Natural killer cell (primary cell): Measurements from ENCODE around the gene TEKT5. TPM values are rescaled to one million over a fixed set of nuclear protein-coding genes. Genes with fewer than 3 reads are reported as not detected.

Experiments
- ATAC-seq, 3 donors: fragments of 150-1000 bp in 2 of 3; fragments of 200-7000 bp in 1 of 3; cut with Tn5 transposase; 1 replicate in 1 of 3; 2 replicates in 2 of 3; pipeline ENCODE4 v1.10.0; 2021; ENCODE audit warnings: mild to moderate bottlenecking in 2 of 3, moderate library complexity in 2 of 3
- DNase-seq, 2 donors: peaks; one replicate each; pipeline versions ENCODE4 v3.0.0 to v3.0.0-alpha.2; 2013 to 2021; ENCODE audit warnings: mixed read lengths in 1 of 2
- H3K27ac ChIP-seq: one replicate; pipeline ENCODE4 v1.5.1; 2013; ENCODE audit warnings: mild to moderate bottlenecking, low read length
- H3K27me3 ChIP-seq: one replicate; pipeline ENCODE4 v1.6.1; 2013; ENCODE audit warnings: low read length; ENCODE audit not compliant: control insufficient read depth, insufficient read depth
- H3K36me3 ChIP-seq: one replicate; pipeline ENCODE4 v1.6.1; 2013; ENCODE audit warnings: low read length; ENCODE audit not compliant: control insufficient read depth, insufficient read depth
- H3K4me1 ChIP-seq: one replicate; pipeline ENCODE4 v1.6.1; 2013; ENCODE audit warnings: low read length; ENCODE audit not compliant: control insufficient read depth, insufficient read depth
- H3K4me3 ChIP-seq: one replicate; pipeline ENCODE4 v1.5.1; 2013; ENCODE audit warnings: low read length
- H3K9me3 ChIP-seq: one replicate; pipeline ENCODE4 v1.6.1; 2013; ENCODE audit warnings: low read length; ENCODE audit not compliant: control insufficient read depth, insufficient read depth
- H3K27ac Mint-ChIP-seq, 2 donors: one replicate each; pipeline ENCODE4 v1.8.0; 2022; ENCODE audit warnings: mild to moderate bottlenecking in 2 of 2, mixed read lengths in 2 of 2, moderate library complexity in 1 of 2
- H3K27me3 Mint-ChIP-seq, 2 donors: one replicate each; pipeline ENCODE4 v1.8.0; 2022; ENCODE audit warnings: low read depth in 2 of 2, mixed read lengths in 2 of 2
- H3K36me3 Mint-ChIP-seq: one replicate; pipeline ENCODE4 v1.8.0; 2022; ENCODE audit warnings: mixed read lengths
- H3K4me1 Mint-ChIP-seq, 2 donors: one replicate each; pipeline ENCODE4 v1.8.0; 2022; ENCODE audit warnings: mixed read lengths in 2 of 2
- H3K4me3 Mint-ChIP-seq: one replicate; pipeline ENCODE4 v1.8.0; 2022; ENCODE audit warnings: mild to moderate bottlenecking, moderate library complexity, mixed read lengths
- H3K9me3 Mint-ChIP-seq, 2 donors: one replicate each; pipeline ENCODE4 v1.8.0; 2022; ENCODE audit warnings: mixed read lengths in 2 of 2
- WGBS: methylation state at CpG from one replicate; pipeline ENCODE4 v1.1.7; 2013; ENCODE audit warnings: missing lambda C conversion rate; ENCODE audit not compliant: insufficient coverage; 5-methylcytosine and 5-hydroxymethylcytosine counted together
- intact Hi-C: fragments of 100-400 bp; cut with micrococcal nuclease; formaldehyde crosslinking; loops from one replicate; pipeline ENCODE4 v1.14.2; 2022
- total RNA-seq, 4 donors: library from RNA; stranded (reverse); fragments of 120-200 nt in 1 of 4; gene quantifications; one replicate each; pipeline versions ENCODE4 v1.2.3 to v1.2.4, GENCODE V29; 2013 to 2022
- TF ChIP-seq, protein P1 (sequence below): fragments of 200-600 bp; IDR thresholded peaks from one replicate; pipeline ENCODE4 v1.8.0; 2022; ENCODE audit warnings: antibody characterized with exemption

TEKT5 gene
- total RNA-seq, 3 donors from 2014 or later (not counting 1 experiment from before 2014, with no cell fraction given): 1.1 TPM; not detected in 2

DNA sequence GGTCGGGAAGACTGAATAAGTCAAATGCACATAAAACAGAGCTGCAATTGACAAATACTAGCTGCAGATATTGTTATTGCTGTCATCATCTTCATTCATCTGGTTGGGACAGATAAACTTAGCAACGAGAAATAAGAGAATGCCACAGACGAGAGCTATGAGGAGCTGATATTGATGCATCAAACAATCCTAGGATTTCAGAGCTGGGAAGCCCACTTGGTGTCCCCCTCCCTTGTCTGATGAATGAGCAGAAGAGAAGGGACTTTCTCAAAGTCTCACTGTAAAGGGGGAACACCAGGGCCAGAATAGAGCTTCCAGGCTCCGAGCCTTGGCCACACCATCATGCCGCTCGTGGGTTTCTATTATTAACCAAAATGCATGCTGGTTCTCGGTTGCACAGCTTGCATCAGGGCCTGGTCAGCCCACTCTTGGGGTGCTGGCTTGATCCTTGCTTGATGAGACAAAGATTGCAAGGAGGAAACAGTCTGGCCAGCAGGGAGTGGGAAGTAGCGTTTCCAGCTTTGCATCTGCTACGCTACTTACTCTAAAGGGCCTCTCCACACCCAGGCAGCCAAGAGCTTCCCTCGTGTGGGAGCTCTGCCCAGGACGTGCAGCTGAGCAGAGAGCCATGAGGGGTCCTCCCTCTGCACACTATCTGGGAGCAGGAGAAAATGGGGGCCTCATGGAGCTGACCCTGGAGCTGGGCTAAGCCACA, 85.9 kb downstream of the TEKT5 start:
- Mint-ChIP-seq H3K4me3 (no peak overlapping the region), H3K4me1 (no peaks in the 10 kb centered on the region), H3K36me3 (no peaks in the 10 kb centered on the region), H3K9me3 (no peaks in the 10 kb centered on the region), H3K27ac (no peak overlapping the region), H3K27me3 (peaks cover 14 to 15% of the 10 kb centered on the region in 2 donors)
- Histone ChIP-seq H3K4me1 (no peaks in the 10 kb centered on the region), H3K27ac (no peak overlapping the region), H3K9me3 (no peaks in the 10 kb centered on the region), H3K36me3 (no peaks in the 10 kb centered on the region), H3K4me3 (no peak overlapping the region), H3K27me3 (no peaks in the 10 kb centered on the region)
- WGBS: 75% methylated on average over 11 of the region's 11 CpGs
- no peak for DNase-seq
- TF ChIP-seq, protein P1, sequence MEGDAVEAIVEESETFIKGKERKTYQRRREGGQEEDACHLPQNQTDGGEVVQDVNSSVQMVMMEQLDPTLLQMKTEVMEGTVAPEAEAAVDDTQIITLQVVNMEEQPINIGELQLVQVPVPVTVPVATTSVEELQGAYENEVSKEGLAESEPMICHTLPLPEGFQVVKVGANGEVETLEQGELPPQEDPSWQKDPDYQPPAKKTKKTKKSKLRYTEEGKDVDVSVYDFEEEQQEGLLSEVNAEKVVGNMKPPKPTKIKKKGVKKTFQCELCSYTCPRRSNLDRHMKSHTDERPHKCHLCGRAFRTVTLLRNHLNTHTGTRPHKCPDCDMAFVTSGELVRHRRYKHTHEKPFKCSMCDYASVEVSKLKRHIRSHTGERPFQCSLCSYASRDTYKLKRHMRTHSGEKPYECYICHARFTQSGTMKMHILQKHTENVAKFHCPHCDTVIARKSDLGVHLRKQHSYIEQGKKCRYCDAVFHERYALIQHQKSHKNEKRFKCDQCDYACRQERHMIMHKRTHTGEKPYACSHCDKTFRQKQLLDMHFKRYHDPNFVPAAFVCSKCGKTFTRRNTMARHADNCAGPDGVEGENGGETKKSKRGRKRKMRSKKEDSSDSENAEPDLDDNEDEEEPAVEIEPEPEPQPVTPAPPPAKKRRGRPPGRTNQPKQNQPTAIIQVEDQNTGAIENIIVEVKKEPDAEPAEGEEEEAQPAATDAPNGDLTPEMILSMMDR: no peak
- ATAC-seq: no peak
- intact Hi-C loops: no loop called here

- no peak overlapping the region for H3K27ac ChIP-seq
- Mint-ChIP-seq H3K9me3 (no peaks in the 10 kb centered on the region), H3K36me3 (no peaks in the 10 kb centered on the region), H3K4me3 (no peak overlapping the region), H3K27me3 (peaks cover 14 to 15% of the 10 kb centered on the region in 2 donors), H3K4me1 (no peaks in the 10 kb centered on the region), H3K27ac (no peak overlapping the region)
- no peaks in the 10 kb centered on the region for H3K27me3 ChIP-seq
- intact Hi-C loops: no loop called here
- WGBS: 80% methylated on average over 3 of the region's 3 CpGs
- no peak for ATAC-seq
- DNase-seq: no peak
- TF ChIP-seq, protein P1: no peak
- no peaks in the 10 kb centered on the region for H3K36me3 ChIP-seq
- H3K4me3 ChIP-seq: no peak overlapping the region
- no peaks in the 10 kb centered on the region for H3K4me1 ChIP-seq
- no peaks in the 10 kb centered on the region for H3K9me3 ChIP-seq
Observed at GRCh38 chr16:10607157-10607556, 87.6 kb downstream of the TEKT5 start.

DNA sequence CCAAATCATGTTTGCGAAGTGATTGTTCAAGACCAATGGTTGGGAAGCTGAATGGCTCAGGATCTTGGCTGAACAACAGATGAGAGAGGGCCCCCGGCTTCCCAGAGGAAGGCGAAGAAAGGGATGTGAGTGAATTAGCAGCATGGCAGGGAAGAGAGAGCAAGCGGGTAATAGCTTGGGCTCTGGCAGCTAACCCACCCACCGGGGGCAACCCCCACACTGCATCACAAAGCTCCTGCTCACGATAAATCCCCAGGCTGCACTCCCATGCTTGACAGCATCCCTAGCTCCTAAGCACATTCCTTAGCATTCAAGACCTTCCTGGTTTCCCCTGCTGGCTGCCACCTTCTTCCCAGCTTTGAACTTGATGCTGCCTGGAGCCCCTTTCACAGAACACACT, 88.1 kb downstream of the TEKT5 start:
- Histone ChIP-seq H3K9me3 (no peaks in the 10 kb centered on the region), H3K36me3 (no peaks in the 10 kb centered on the region), H3K27ac (no peak overlapping the region), H3K4me3 (no peak overlapping the region), H3K4me1 (no peaks in the 10 kb centered on the region), H3K27me3 (no peaks in the 10 kb centered on the region)
- no peaks in the 10 kb centered on the region for H3K4me1 Mint-ChIP-seq
- 91% methylated on average over 6 of the region's 6 CpGs for WGBS
- H3K27ac Mint-ChIP-seq: no peak overlapping the region
- DNase-seq (no peak), ATAC-seq (no peak)
- H3K36me3 Mint-ChIP-seq: no peaks in the 10 kb centered on the region
- TF ChIP-seq, protein P1: no peak
- peaks cover 15% of the 10 kb centered on the region in 2 donors for H3K27me3 Mint-ChIP-seq
- no peaks in the 10 kb centered on the region for H3K9me3 Mint-ChIP-seq
- H3K4me3 Mint-ChIP-seq: no peak overlapping the region
- intact Hi-C loops: no loop called here

DNA sequence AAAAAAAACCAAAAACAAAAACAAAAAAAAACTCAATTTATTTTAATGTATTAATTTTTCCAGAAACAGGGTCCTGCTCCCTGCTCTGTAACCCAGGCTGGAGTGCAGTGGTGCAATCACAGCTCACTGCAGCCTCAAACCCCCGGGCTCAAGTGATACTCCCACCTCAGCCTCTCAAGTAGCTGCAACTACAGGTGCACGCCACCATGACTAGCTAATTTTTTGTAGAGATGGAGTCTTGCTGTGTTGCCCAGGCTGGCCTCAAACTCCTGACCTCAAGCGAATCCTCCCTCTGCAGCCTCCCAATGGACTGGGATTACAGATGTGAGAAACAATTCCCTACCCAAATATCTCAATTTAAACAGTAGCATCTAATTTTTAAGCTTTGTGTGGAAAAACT, 89.1 kb downstream of the TEKT5 start:
- H3K27me3 ChIP-seq: no peaks in the 10 kb centered on the region
- Mint-ChIP-seq H3K9me3 (no peaks in the 10 kb centered on the region), H3K36me3 (no peaks in the 10 kb centered on the region), H3K4me3 (no peak overlapping the region), H3K27ac (no peak overlapping the region), H3K4me1 (no peaks in the 10 kb centered on the region), H3K27me3 (peaks cover 15% of the 10 kb centered on the region in 2 donors)
- H3K27ac ChIP-seq: no peak overlapping the region
- TF ChIP-seq, protein P1: no peak
- DNase-seq (no peak), ATAC-seq (no peak)
- H3K4me3 ChIP-seq: no peak overlapping the region
- no peaks in the 10 kb centered on the region for H3K4me1 ChIP-seq
- 100% methylated on average over 3 of the region's 3 CpGs for WGBS
- intact Hi-C loops: no loop called here
- no peaks in the 10 kb centered on the region for H3K36me3 ChIP-seq
- H3K9me3 ChIP-seq: no peaks in the 10 kb centered on the region
